SU-DHL-6 (cell line): ENCODE measurements around the gene PTH1R.

Experiments used
- CTCF ChIP-seq: fragments of 200-600 bp; sonication (generic); IDR thresholded peaks from one replicate; pipeline ENCODE4 v1.5.1; 2017; ENCODE audit warnings: antibody characterized with exemption, mild to moderate bottlenecking, low read length, moderate library complexity; ENCODE audit not compliant: insufficient read depth, poor library complexity, severe bottlenecking
- EZH2phosphoT487 ChIP-seq: fragments of 200-600 bp; sonication (generic), shearing (Covaris generic); conservative IDR thresholded peaks from 2 replicates; pipeline ENCODE4 v1.6.1; 2018; ENCODE audit warnings: mild to moderate bottlenecking, antibody characterized with exemption, low read length, moderate library complexity, mixed read lengths

- TF ChIP-seq CTCF (no peak), EZH2phosphoT487 (no peak)
These were observed 42.0 kb upstream of the PTH1R start for GRCh38 chr3:46835491-46835890.
